Melanocyte of skin (primary cell): Measurements from ENCODE around the gene FOXD4. TPM values are rescaled to one million over a fixed set of nuclear protein-coding genes. Genes with fewer than 3 reads are reported as not detected.

Source experiments
- total RNA-seq, 2 donors: library from RNA; depleted of rRNA; stranded (reverse); fragments of >200 nt; gene quantifications; 2 replicates each; pipeline ENCODE4 v1.2.3, GENCODE V29; 2012

The FOXD4 gene
- total RNA-seq = under 1 TPM in 1 of 2 donors, not detected in 1; under 0.01 TPM

DNA sequence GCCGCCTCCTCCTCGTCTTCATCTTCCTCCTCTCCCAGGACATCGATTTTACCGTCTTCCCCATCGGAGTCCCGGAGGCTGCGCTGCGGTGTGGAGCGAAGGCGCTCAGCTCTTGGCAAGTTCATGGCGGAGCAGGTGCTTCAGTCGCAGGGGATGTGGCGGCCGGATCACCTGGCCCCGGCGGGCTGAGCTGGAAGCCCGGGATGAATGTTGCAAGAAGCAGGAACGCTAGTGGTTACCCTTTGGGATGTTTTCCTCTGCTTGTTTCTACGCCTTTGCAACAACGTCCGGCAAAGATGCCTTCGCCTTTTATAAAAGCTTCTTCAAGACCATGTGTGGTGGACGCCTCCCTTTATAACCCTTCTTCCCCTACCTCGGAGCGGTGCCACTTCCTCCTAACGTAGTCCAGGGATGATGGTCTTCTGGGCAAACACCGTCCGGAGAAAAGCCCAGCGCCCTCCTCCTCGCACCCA, at the start of gene FOXD4:
TSS of gene FOXD4 (minus strand) at position 423 of the 473 bp plus-strand sequence. CDS start at position 125, 298 bp downstream.

Other genes with a start within 250 kb of the FOXD4 start
- 1 to 10 TPM; 3.4 to 3.7 TPM for gene WASHC1, start 89.0 kb downstream of the FOXD4 start, total RNA-seq
- gene ZNG1A, start 60.6 kb upstream of the FOXD4 start, total RNA-seq = 10 to 100 TPM; 18.2 to 21.6 TPM
- gene DOCK8, start 96.4 kb upstream of the FOXD4 start, total RNA-seq = 10 to 100 TPM in 1 of 2 donors, 1 to 10 TPM in 1; 5.9 to 13.3 TPM